Left ventricle myocardium superior (tissue), 1 donor: Measurements from ENCODE around the gene SLC7A8. TPM values are rescaled to one million over a fixed set of nuclear protein-coding genes. Genes with fewer than 3 reads are reported as not detected.

Experiments used
- ATAC-seq: fragments of 200-7000 bp; cut with Tn5 transposase; one replicate; pipeline ENCODE4 v1.9.1; 2020; ENCODE audit warnings: mild to moderate bottlenecking, moderate library complexity
- DNase-seq: peaks from one replicate; pipeline ENCODE4 v3.0.0-alpha.2; 2020
- intact Hi-C: fragments of 100-400 bp; cut with micrococcal nuclease; formaldehyde crosslinking; loops from one replicate; pipeline ENCODE4 v1.11.0; 2022
- total RNA-seq: library from RNA; stranded (reverse); fragmentation: NEBNext Ultra II Directional; extraction: Animal tissue kit (Norgen Biotek cat#: 25700); gene quantifications from one replicate; pipeline ENCODE4 v1.2.1, GENCODE V29; 2021
- donor health status: DM: no; HTN: yes; CAD: no; lungs with severe emphysema.

Gene SLC7A8
- total RNA-seq, 1 donor from 2014 or later, result 6.4 TPM

DNA sequence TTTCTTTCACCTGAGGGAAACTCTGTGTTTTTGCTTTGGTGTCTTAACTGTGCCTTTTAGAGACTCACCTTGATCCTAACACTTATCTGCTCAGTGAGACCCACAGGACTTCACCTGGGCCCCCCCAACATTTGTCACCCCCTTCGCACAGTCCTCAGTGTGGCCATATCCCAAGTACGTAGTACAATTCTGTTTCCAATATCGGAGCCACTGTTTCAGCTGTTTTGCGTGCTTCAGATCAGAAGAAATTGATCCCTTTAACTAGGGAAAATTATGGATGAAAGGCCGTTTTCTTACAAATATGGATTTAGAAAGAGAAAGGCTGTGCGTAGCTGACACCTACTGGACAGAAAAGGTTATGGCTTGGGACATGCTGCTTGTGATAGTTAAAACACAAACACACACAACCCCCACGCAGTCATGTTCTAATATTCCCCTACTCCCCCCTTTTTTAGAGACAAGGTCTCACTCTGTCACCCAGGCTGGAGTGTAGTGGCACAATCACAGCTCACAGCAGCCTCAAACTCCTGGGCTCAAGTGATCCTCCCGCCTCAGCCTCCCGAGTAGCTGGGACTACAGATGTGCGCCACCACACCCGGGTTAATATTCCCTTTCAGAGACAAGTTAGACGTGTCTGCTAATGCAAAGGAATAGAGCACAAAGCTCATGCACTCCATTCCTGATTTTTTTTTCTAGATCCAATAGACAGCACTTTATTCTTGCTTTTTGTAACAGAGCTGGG is 3.6 kb upstream of the SLC7A8 start:
- DNase-seq (no peak), ATAC-seq (peak; percentile 57)
- intact Hi-C loops, result loop anchor here (1.0 kb wide), 1 partner anchor 67 kb away; no protein-coding TSS in a partner anchor

DNA sequence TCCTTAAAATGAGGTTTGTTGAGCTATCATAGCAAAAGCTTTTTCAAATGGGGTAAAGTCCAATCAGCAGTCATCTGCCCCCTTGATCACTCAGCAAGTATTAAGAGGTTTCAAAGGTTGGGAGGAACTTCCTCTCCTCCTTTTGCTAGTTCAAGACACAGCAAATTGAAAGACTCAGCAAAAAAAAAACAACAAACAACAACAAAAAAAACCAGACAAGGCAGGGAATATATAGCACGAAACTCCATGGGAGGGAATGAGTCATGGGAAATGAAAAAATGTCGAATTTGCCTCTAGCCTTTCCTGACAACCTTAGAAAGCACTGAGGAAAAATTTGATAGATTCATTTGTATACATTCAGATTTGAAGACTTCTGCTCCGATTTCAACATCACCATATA is 1.6 kb upstream of the SLC7A8 start:
- DNase-seq (no peak), ATAC-seq (no peak)
- intact Hi-C loops, result no loop called here

DNA sequence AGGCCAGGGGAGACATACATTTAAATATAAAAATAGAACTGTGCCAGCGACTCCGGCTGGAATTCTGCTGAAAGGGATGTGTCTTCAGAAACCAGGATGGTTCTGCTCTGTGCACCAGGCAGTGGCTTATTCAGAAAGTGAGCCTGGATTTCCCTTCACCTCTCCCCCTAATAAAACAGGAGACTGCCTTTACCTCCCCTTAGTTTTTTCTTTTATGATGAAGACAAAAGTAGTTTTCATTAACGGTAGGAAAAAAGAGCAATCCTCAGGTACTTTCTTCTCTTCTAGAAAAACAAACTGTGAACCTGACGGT is 346 bp downstream of the SLC7A8 start:
- no peak for DNase-seq
- intact Hi-C loops, result no loop called here
- peak; percentile 53 for ATAC-seq

DNA sequence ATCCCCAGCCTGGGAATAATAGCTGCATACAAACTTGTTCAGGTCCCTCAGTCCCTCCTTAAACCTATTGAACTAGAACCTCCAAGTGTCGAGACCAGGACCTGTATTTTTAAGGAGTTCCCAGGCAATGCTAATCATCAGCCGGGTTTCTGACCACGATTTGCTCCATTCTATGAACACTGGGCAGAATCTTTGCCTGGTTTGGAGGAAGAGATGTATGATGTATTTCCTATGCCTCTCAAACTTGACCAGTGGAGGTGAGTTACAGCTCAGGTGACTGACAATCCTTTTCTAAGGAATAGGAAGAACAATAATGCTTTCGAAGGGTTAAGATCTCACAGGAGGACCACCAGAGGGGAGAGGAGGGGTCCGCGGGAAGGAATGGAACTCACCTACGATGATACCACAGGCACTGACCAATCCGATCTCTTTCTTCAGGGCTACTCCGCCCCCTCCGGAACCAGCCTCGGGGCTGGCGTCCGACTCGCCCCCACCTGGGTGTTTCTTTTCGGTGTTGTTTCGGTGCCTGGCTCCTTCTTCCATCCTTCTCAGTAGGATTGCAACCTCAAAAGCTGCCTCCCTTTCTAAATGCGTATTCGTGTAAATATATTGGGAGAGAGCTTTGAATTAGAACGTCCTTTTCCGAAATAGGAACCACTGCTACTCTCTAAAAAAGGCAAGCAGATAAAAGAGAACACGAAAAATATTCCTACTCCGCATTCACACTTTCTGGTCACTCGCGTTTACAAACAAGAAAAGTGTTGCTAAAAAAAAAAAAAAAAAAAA is 895 bp downstream of the SLC7A8 start:
- intact Hi-C loops, result no loop called here
- DNase-seq (peak; percentile 38), ATAC-seq (peak; percentile 80)

DNA sequence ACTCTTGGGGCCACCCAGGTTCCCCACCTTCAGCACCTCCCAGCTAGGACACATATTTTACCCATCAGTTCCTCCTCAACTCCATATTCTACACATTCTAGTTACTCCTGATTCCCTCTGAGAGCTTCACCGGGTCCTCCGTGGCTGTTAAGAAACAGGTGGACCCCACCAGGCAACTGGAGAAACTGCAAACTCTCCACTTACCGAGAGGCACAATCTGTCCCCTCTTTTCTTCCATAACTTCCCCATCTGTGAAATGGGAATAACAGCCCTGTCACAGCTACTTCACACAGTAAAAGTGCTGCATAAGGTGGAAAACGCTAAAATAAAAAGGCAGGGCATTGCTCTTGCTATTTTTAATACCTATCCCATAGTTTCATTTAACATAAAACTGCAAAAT is 1.5 kb downstream of the SLC7A8 start:
- intact Hi-C loops, result no loop called here
- no peak for DNase-seq
- ATAC-seq, result no peak

DNA sequence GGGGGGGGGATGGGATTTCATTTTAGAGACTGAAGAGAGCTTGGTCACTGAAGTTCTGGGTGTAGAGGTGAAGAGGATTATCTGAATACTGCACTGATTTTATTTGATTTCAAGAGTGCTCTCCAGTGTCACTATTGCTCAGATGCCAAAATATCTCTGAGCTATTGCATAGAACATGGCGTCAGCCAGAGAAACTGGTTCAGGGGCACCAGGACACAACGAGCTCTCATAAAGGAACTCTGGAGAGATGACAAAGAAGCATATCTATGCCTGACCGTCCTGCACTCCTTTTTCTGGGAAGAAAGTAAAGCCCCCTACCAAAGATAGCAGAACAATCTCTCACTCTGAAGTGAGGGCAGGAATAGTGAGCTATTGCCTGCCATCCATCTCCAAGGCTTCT is 2.0 kb downstream of the SLC7A8 start:
- no peak for DNase-seq
- ATAC-seq, result no peak
- intact Hi-C loops, result no loop called here

DNA sequence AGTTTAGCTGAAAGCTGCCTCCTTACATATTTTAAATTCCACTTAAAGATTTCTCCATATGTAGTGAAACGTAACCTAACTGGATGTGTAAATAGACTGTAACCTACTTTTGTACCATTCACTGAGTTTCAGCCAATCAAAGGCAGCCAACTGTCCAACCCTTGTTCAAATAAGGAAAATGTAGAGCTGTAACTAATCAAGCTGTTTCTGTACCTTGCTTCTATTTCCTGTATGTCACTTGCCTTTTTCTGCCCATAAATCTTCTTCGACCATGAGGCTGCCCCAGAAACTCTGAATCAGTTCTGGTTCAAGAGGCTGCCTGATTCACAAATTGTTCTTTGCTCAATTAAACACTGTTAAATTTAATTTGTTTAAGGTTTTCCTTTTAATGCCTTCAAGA is 6.3 kb downstream of the SLC7A8 start:
- DNase-seq, result no peak
- ATAC-seq, result no peak
- intact Hi-C loops, result no loop called here

DNA sequence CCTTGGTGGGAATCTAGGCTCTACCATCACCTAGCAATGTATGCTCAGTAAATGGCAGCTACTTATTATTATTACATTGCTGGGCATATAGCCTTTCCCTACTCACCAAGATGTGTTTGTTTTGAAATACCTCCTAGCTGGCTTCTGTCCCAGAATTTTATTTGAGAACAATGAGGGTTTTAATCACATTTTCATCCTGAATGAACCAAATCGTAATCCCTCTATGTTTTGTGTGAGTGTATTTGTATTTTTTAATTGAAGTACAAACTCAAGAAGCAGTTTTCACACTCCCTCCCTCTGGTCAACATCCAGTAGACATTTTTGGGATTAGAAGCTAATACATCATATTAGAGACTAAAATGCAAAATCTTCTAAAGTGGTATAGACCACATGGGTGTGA is 7.6 kb downstream of the SLC7A8 start:
- ATAC-seq, result no peak
- intact Hi-C loops, result no loop called here

DNA sequence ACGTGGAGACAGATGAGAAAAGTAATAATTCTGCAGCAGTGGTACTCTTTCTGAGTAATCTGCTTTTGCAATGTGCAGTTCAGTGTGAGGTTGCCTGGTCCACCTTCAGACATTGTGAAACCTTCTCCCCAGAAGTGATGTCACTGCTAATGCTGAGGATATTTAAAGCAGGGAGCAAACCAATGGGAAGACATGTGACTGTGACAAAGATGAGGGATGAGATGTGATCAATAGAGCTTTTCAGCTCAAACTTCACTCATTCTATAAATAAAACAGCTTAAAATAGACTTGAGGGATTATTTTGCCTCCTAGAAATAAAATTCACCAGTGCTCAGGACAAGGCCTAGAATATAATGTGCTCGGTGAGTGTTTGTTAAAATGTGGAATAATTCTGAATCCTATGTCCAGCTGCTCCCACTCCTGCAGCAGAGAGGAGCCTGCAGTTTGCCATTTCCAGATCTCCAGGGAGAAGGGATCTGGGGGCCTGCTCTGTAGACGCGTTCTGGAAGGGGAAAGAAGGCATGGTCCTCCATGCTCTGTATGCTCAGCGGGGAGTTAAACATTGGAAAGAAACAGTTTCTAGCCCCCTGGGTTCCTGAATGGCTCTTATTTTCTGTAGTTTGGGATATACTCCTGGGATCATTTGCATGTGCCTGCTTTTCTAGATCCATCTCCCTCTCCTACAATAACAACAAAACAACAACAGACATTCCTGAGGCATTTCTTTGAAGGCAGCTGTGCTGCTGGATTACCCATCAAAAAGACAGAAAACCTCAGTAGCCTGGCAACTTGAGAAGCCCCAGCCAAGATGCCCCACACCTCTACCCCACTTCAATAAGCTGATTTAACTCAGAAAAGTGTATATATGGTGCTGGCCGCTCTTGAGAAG is 8.9 kb downstream of the SLC7A8 start:
- DNase-seq (no peak), ATAC-seq (peak; percentile 41)
- intact Hi-C loops, result no loop called here

More for the DNA sequence above, 7.6 kb downstream of the SLC7A8 start:
- no peak for DNase-seq

DNA sequence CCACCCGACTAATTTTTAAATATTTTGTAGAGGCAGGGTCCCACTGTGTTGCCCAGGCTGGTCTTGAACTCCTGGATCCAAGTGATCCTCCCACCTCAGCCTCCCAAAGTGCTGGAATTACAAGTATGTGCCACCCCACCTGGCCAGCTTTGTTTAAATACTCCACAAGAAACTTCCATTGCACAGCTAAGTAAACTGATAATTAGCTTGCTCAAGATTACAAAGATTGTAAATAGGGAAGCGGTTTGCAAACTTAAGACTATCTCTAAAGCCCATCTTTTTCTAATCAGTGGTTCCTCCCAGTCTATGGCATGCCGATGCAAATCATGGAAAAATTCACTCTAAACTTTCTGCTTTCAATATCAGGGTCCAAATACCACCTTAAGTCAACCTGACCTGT is 9.7 kb downstream of the SLC7A8 start:
- intact Hi-C loops, result no loop called here
- ATAC-seq, result no peak
- DNase-seq, result no peak

DNA sequence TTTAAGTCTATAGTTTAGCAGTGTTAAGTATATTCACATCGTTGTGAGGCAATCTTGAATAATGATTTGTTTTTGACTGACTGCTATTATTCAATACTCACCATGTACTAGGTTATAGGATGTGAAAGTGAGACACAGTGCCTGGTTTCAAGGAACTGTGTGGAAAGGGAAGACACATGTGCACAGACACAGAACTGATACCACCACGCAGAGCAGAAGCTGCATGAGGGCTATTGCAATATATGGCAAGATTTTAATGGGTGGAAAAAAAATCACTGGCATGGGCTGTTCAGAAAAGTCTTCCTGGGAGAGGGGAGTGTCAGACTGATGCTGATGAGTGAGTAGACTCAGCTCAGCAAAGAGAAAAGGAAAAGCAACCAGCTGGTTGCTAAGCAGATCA is 10.4 kb downstream of the SLC7A8 start:
- intact Hi-C loops, result no loop called here
- peak; percentile 66 for ATAC-seq
- no peak for DNase-seq

DNA sequence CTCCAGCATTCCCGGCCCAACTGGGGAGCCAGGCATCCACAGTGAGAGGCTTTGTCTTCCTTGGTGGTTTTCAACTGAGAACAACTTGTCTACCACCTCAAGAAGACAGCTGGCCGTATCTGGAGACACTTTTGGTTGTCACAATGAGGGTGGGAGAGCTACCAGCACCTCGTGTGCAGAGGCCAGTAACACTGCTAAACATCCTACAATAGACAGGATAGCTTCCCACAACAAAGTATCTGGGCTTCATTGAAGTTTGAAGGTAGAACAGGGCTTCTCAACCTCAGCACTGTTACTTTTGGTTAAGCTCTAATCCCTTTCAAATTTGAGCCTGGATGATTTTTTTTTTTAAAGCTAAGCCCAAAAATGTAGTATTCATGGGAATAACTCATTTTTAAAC is 10.9 kb downstream of the SLC7A8 start:
- DNase-seq, result no peak
- no peak for ATAC-seq
- intact Hi-C loops, result no loop called here

DNA sequence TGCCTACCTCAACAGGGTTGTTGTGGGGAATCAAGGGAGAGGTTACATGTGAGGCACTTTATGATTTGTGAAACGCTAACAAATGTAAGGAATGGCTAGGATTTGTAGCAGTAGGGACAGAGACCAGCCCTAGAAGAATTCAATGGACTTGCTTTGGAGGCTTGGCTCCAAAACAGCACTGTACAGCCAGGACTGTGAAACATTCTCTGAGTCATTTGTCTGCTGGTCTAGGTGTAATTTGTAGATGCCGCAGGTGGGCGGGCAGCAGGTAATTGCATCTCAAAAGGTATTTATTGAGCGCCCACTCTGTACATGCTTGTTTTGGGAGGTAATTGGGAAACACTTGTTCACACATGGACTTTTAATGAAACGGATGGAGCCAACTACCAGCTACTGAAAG is 11.4 kb downstream of the SLC7A8 start:
- intact Hi-C loops, result no loop called here
- DNase-seq (no peak), ATAC-seq (no peak)

DNA sequence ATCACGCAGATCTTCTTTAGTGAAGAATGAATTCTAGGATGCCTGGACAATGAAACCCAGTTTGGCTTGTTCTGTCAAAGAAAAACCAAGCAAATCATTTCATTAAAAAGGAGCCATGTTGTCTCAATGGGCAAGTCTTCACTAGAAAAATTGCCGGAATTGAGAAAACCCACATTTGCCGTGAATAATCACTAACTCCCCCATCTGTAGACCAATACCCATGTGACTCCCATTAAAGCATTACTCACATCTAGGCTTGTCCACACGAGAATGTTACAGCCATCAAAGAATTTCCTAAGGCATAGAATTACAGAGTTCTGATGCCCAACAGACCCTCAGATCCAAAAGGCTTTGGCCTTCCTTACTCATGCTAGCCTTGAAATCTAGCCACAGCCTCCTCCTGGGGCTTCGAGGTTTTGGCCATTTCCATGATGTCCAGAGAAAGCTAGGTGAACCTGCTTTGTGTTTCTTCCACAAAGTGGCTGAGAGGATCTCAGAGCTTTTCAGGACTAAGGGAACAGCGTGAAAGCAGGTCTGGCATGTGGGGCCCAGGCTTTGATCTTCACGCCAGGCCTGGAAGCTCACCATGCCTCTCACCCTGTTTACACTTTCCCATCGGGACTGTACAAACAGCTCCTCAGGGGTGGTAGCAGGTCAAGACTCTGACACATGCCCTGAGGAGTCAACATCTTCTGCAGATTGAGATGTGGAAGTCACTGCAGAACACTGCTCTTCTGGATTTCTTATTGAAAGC is 12.1 kb downstream of the SLC7A8 start:
- no peak for DNase-seq

DNA sequence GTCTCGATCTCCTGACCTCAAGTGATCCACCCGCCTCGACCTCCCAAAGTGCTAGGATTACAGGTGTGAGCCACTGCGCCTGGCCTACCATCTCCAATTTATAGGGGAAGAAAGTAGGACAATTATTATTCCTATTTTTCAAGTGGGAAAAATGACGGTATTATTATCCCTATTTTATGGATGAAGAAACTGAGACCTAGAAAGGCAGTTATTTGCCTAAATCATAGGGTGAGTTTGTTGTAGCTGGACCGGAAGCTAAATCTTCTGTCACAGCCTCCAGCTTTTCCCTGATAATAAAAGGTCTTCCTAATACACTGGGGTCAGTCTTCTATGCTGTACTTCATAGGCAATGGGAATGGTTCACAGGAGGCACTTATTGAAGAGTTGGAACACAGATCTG is 13.8 kb downstream of the SLC7A8 start:
- DNase-seq (no peak), ATAC-seq (no peak)
- intact Hi-C loops, result no loop called here

More for the DNA sequence above, 12.1 kb downstream of the SLC7A8 start:
- ATAC-seq, result no peak
- intact Hi-C loops, result no loop called here

DNA sequence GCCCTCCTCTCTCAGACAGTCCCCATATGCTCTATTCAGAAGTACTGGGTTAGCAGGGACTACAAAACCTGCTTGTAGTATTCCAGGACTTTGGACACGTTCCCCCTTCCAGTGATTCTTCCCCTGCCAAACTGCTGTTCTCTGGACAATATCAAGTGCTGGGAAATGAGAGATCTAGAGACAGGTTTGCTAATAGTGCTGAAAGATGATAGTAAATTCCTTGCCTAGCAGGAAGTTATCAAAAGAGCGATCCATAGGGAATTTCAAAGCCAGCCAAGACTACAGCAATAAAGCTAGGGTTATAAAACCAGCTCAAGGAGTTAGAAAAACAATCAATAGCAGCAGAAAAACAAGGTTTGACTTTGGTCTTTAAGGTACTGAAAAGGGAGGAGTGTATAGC is 15.2 kb downstream of the SLC7A8 start:
- intact Hi-C loops, result no loop called here
- DNase-seq (no peak), ATAC-seq (peak; percentile 76)

DNA sequence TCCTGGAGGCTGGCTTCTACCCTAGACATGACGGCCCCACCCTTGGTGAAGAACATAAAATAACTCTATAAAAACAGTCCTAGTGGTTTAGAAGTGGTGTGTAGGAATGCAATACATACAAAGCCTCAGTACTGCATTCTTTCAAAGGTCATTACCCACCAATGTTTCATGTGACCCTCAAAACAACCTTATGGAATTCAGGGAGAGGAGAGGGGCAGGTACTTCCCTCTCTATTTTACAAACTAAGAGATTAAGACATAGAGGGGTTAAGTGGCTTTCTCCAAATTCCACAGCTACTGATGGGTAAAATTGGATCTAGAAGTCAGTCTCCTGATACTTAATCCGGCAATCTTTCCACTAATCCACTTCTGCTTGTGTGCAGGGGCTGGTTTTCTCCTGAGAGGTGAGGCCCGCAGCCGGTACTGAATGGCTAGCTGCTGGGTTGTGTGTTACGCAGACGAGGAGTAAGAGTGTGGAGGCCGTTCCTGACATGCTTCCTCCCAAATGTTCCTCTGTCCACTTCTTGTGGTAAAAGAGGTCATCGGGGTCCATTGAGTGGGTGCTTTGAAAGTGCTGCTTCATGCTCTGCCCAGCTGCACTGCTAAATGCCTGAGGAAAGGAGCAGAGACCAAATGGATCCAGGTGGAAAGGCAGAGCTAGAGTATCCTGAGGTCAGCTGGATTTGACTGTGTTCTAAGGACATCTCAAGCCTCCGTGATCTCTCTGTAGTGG is 16.2 kb downstream of the SLC7A8 start:
- intact Hi-C loops, result no loop called here
- no peak for ATAC-seq

DNA sequence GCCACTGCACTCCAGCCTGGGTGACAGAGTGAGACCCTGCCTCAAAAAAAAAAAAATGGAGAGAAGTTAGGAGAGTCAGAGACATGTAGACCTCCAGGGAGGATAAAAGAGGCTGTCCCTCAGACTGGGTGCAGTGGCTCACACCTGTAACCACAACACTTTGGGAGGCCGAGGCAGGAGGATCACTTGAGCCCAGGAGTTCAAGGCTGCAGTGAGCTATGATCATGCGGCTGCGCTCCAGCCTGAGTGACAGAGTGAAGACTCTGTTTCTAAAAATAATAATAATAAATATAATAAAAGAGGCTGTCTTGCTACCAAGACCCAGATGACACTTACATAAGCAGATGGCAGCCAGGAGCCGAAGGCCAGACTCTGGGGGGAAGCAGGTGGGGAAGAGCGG is 18.5 kb downstream of the SLC7A8 start:
- ATAC-seq (no peak), DNase-seq (no peak)
- intact Hi-C loops, result no loop called here

More for the DNA sequence above, 16.2 kb downstream of the SLC7A8 start:
- no peak for DNase-seq

DNA sequence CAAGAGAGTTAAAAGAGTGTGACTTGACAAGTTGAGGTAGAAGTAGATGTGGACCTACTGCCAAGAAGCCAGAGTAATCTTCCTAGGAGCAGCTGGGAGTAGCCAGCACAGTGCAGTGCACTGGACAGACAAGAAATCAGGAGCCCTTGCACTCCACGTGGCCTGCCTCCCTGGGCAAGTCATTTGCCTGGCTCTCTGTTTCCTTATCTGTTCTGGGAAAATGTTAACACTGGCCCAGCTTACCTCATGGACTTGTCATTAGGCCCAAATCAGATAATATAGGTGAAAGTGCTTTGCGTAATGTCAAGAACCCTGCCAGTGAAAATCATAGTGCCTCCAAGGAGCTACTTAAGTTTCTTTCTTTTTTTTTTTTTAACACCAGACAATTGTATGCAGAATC is 19.2 kb downstream of the SLC7A8 start:
- intact Hi-C loops, result no loop called here
- ATAC-seq, result no peak
- no peak for DNase-seq
